GM12878 (cell line): ENCODE measurements around the gene PNPLA8. TPM values are rescaled to one million over a fixed set of nuclear protein-coding genes. Genes with fewer than 3 reads are reported as not detected.

Experiments used
- ATAC-seq: fragments of 200-7000 bp; cut with Tn5 transposase; 3 replicates; pipeline ENCODE4 v1.9.1; 2020; ENCODE audit warnings: mild to moderate bottlenecking, moderate library complexity
- BruUV-seq: library from RNA; stranded (reverse); fragments of 400-500 nt; replicated peaks from 2 replicates; lab custom pipeline; 2021; lab: Mats Ljungman, UMichigan
- CTCF ChIA-PET: fragments of 300-600 bp; sonication (Branson Sonifier 250); formaldehyde crosslinking; extraction: SDS; loops from one replicate; lab custom pipeline; 2021; ENCODE audit warnings: inconsistent platforms; lab: Yijun Ruan, JAX
- POLR2A ChIA-PET: fragments of 350-600 bp; formaldehyde crosslinking; extraction: SDS; loops from one replicate; lab custom pipeline; 2021; ENCODE audit warnings: inconsistent platforms; lab: Charles Lee
- RAD21 ChIA-PET: fragments of 300-600 bp; sonication (Branson Sonifier 250); formaldehyde crosslinking; loops from one replicate; lab custom pipeline; 2023; ENCODE audit warnings: antibody characterized with exemption; ENCODE audit not compliant: unreplicated experiment; lab: Charles Lee
- SMC1A ChIA-PET: fragments of 300-600 bp; sonication (Branson Sonifier 250); formaldehyde crosslinking; loops from one replicate; lab custom pipeline; 2023; ENCODE audit not compliant: unreplicated experiment, uncharacterized antibody; lab: Charles Lee
- DNase-seq: peaks from one replicate; pipeline ENCODE4 v3.0.0-alpha.2; 2011; ENCODE audit warnings: low read depth, low spot score
- FAIRE-seq: peaks from 3 replicates; lab custom pipeline; 2011; peaks lifted over from hg19 to GRCh38; lab: Jason Lieb, UNC
- H2AFZ ChIP-seq: 2 replicates; pipeline ENCODE4 v1.6.0; 2011; ENCODE audit warnings: low read depth, low read length, control low read depth; ENCODE audit not compliant: control insufficient read depth
- H3K27ac ChIP-seq: 2 replicates; pipeline ENCODE4 v1.5.1; 2011; ENCODE audit warnings: control low read depth; ENCODE audit not compliant: control insufficient read depth, insufficient read depth
- H3K27me3 ChIP-seq, 2 experiments: replicated peaks in 1 of 2; 2 replicates each; pipeline versions ENCODE4 v1.6.0 to v1.6.1; 2011; ENCODE audit warnings: low read length in 1 of 2; ENCODE audit not compliant: control insufficient read depth in 2 of 2, insufficient read depth in 2 of 2
- H3K36me3 ChIP-seq, 2 experiments: 2 replicates each; pipeline ENCODE4 v1.5.1; 2011; ENCODE audit warnings: low read length in 1 of 2; ENCODE audit not compliant: control insufficient read depth in 2 of 2, insufficient read depth in 2 of 2
- H3K4me1 ChIP-seq: 2 replicates; pipeline ENCODE4 v1.6.1; 2011; ENCODE audit warnings: mild to moderate bottlenecking, low read length, moderate library complexity, mixed read lengths; ENCODE audit not compliant: control insufficient read depth, insufficient read depth
- H3K4me2 ChIP-seq: 2 replicates; pipeline ENCODE4 v1.6.0; 2011; ENCODE audit warnings: control low read depth; ENCODE audit not compliant: control insufficient read depth, insufficient read depth
- H3K4me3 ChIP-seq: fragments of 200-600 bp; sonication (generic); 2 replicates; pipeline ENCODE4 v1.5.1; 2016
- H3K79me2 ChIP-seq: 2 replicates; pipeline ENCODE4 v1.6.0; 2011; ENCODE audit warnings: low read length; ENCODE audit not compliant: control insufficient read depth, insufficient read depth
- H3K9ac ChIP-seq: 2 replicates; pipeline ENCODE4 v1.8.0; 2011; ENCODE audit warnings: low read length, control low read depth, mixed read lengths; ENCODE audit not compliant: control insufficient read depth, insufficient read depth
- H3K9me3 ChIP-seq: replicated peaks from 3 replicates; pipeline ENCODE4 v1.5.1; 2011; ENCODE audit warnings: mild to moderate bottlenecking, low read length; ENCODE audit not compliant: control insufficient read depth, insufficient read depth
- H4K20me1 ChIP-seq: 2 replicates; pipeline ENCODE4 v1.6.0; 2011; ENCODE audit not compliant: control insufficient read depth, insufficient read depth
- MEF2A ChIP-seq: IDR thresholded peaks from 2 replicates; pipeline ENCODE4 v1.6.1; 2011; ENCODE audit warnings: low read depth, mild to moderate bottlenecking, low read length, moderate library complexity; ENCODE audit not compliant: insufficient read depth
- POLR2AphosphoS5 ChIP-seq: IDR thresholded peaks from 2 replicates; pipeline ENCODE4 v1.6.1; 2011; ENCODE audit warnings: mild to moderate bottlenecking, low read length, inconsistent platforms
- POU2F2 ChIP-seq: IDR thresholded peaks from 3 replicates; pipeline ENCODE4 v1.6.1; 2011; ENCODE audit warnings: low read depth, mild to moderate bottlenecking, low read length, borderline replicate concordance
- SMAD1 ChIP-seq: fragments of 450-650 bp; IDR thresholded peaks from 2 replicates; pipeline ENCODE4 v1.6.1; 2018; ENCODE audit warnings: mild to moderate bottlenecking, low read depth; ENCODE audit not compliant: partially characterized antibody
- SUPT20H ChIP-seq: IDR thresholded peaks from 2 replicates; pipeline ENCODE4 v1.6.1; 2011; ENCODE audit warnings: low read depth, mild to moderate bottlenecking, low read length, moderate library complexity, borderline replicate concordance; ENCODE audit not compliant: control insufficient read depth
- ZBED1 ChIP-seq: IDR thresholded peaks from 2 replicates; pipeline ENCODE4 v1.6.1; 2016; ENCODE audit warnings: borderline replicate concordance
- WGBS: methylation state at CpG from one replicate; pipeline ENCODE4 v1.1.6; 2016; ENCODE audit warnings: low lambda C conversion rate; ENCODE audit not compliant: insufficient replicate concordance, insufficient coverage; ENCODE audit errors: missing lambda C conversion rate; 5-methylcytosine and 5-hydroxymethylcytosine counted together
- in situ Hi-C: fragments of 300-500 bp; cut with MboI; formaldehyde crosslinking; loops from 9 replicates; pipeline ENCODE4 v1.14.3; 2018; ENCODE audit warnings: mixed read lengths
- intact Hi-C: fragments of 100-400 bp; cut with micrococcal nuclease; formaldehyde crosslinking; loops from one replicate; pipeline ENCODE4 v1.14.2; 2022; ENCODE audit not compliant: unreplicated experiment
- polyA plus RNA-seq, 11 experiments: library from polyadenylated mRNA; depleted of rRNA in 4 of 11; unstranded in 6 of 11; stranded (reverse) in 5 of 11; fragments of >200 nt; fragmentation: Nextera tagmentation in 4 of 11; fragmentation: Illumina TruSeq in 1 of 11; extraction: Ambion mirVana in 4 of 11; extraction: Trizol in 1 of 11; gene quantifications; 1 replicate in 1 of 11; 2 replicates in 10 of 11; pipeline versions ENCODE4 v1.2.1 to v1.2.3, GENCODE V29; 2011 to 2016; ENCODE audit warnings: inconsistent platforms in 2 of 11, missing spikeins in 2 of 11, low read depth in 1 of 11
- total RNA-seq, 4 experiments: library from RNA; depleted of rRNA in 3 of 4; stranded (reverse); fragments of >200 nt in 3 of 4; fragmentation: Illumina TruSeq in 1 of 4; extraction: Trizol in 1 of 4; gene quantifications; 2 replicates each; pipeline versions ENCODE4 v1.2.1 to v1.2.3, GENCODE V29; 2013 to 2021
- TF ChIP-seq, protein P1 (sequence below): IDR thresholded peaks from 2 replicates; pipeline ENCODE4 v1.6.1; 2012; ENCODE audit warnings: improper control_type of control experiment, low read depth, low read length; ENCODE audit not compliant: insufficient replicate concordance
- TF ChIP-seq, protein P2 (sequence below): fragments of 450-650 bp; conservative IDR thresholded peaks from 2 replicates; pipeline ENCODE4 v1.6.1; 2017; ENCODE audit warnings: mild to moderate bottlenecking, moderate library complexity

PNPLA8 gene
- total and polyA plus RNA-seq, 10 of the 15 experiments (the other 5 are each of a cell fraction or from before 2014, with no cell fraction given), result 8.0 to 16.3 (median 12.2) TPM

DNA sequence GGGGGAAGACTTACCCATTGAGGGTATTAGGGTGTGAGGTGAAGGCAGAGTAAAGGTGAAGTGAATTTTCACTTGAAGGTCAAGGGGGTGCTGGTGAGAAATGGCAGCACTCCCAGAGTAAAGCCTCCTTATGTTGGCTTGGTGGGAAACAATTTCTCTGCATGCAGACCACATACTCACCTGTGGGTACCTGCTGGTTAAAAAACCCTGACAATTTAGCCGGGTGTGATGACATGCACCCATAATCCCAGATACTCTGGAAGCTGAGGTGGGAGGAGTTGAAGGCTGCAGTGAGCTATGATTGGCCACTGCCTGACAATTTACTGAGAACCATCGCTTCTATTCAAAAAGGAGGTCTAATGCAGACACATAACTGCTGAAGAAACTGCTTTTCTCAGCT is 49.2 kb upstream of the PNPLA8 start:
- DNase-seq (no peak), ATAC-seq (no peak), FAIRE-seq (no peak)
- Histone ChIP-seq H2AFZ (no peak overlapping the region), H3K4me1 (no peaks in the 10 kb centered on the region), H3K36me3 (peaks cover 0 to 3% of the 10 kb centered on the region in 2 experiments; a peak in 1 of 4 replicates), H3K9me3 (peaks cover 3% of the 10 kb centered on the region; the same call in 2 of the 3 replicates), H3K79me2 (peaks cover 33% of the 10 kb centered on the region), H3K4me3 (no peak overlapping the region), H3K27ac (no peak overlapping the region), H3K27me3 (no peaks in the 10 kb centered on the region), H3K9ac (no peak overlapping the region), H3K4me2 (no peak overlapping the region), H4K20me1 (no peaks in the 10 kb centered on the region)
- in situ Hi-C loops (no loop called here), intact Hi-C loops (no loop called here)
- BruUV-seq, result no TSS peak
- ChIA-PET SMC1A (interaction anchor here (0.8 to 2.7 kb wide), 6 partner anchors 17 to 339 kb away, joined by 3 to 8 read pairs (median 4); no protein-coding TSS in a partner anchor), RAD21 (no interaction called here), POLR2A (no interaction called here), CTCF (interaction anchor here (0.9 to 1.8 kb wide), 2 partner anchors 23 to 48 kb away, joined by 4 to 5 read pairs; no protein-coding TSS in a partner anchor)
- no peak for TF ChIP-seq SUPT20H
- no peak for TF ChIP-seq MEF2A
- TF ChIP-seq POLR2AphosphoS5, result peak; percentile 23; the same call in 1 of the 2 replicates
- TF ChIP-seq, protein P1, sequence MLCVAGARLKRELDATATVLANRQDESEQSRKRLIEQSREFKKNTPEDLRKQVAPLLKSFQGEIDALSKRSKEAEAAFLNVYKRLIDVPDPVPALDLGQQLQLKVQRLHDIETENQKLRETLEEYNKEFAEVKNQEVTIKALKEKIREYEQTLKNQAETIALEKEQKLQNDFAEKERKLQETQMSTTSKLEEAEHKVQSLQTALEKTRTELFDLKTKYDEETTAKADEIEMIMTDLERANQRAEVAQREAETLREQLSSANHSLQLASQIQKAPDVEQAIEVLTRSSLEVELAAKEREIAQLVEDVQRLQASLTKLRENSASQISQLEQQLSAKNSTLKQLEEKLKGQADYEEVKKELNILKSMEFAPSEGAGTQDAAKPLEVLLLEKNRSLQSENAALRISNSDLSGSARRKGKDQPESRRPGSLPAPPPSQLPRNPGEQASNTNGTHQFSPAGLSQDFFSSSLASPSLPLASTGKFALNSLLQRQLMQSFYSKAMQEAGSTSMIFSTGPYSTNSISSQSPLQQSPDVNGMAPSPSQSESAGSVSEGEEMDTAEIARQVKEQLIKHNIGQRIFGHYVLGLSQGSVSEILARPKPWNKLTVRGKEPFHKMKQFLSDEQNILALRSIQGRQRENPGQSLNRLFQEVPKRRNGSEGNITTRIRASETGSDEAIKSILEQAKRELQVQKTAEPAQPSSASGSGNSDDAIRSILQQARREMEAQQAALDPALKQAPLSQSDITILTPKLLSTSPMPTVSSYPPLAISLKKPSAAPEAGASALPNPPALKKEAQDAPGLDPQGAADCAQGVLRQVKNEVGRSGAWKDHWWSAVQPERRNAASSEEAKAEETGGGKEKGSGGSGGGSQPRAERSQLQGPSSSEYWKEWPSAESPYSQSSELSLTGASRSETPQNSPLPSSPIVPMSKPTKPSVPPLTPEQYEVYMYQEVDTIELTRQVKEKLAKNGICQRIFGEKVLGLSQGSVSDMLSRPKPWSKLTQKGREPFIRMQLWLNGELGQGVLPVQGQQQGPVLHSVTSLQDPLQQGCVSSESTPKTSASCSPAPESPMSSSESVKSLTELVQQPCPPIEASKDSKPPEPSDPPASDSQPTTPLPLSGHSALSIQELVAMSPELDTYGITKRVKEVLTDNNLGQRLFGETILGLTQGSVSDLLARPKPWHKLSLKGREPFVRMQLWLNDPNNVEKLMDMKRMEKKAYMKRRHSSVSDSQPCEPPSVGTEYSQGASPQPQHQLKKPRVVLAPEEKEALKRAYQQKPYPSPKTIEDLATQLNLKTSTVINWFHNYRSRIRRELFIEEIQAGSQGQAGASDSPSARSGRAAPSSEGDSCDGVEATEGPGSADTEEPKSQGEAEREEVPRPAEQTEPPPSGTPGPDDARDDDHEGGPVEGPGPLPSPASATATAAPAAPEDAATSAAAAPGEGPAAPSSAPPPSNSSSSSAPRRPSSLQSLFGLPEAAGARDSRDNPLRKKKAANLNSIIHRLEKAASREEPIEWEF, result no peak
- TF ChIP-seq SMAD1, result no peak
- TF ChIP-seq, protein P2, sequence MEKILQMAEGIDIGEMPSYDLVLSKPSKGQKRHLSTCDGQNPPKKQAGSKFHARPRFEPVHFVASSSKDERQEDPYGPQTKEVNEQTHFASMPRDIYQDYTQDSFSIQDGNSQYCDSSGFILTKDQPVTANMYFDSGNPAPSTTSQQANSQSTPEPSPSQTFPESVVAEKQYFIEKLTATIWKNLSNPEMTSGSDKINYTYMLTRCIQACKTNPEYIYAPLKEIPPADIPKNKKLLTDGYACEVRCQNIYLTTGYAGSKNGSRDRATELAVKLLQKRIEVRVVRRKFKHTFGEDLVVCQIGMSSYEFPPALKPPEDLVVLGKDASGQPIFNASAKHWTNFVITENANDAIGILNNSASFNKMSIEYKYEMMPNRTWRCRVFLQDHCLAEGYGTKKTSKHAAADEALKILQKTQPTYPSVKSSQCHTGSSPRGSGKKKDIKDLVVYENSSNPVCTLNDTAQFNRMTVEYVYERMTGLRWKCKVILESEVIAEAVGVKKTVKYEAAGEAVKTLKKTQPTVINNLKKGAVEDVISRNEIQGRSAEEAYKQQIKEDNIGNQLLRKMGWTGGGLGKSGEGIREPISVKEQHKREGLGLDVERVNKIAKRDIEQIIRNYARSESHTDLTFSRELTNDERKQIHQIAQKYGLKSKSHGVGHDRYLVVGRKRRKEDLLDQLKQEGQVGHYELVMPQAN, result no peak
- TF ChIP-seq ZBED1, result no peak
- no peak for TF ChIP-seq POU2F2
- WGBS, result 96% methylated on average over 2 of the region's 2 CpGs
